Gastroesophageal sphincter (tissue), 3 donors: ENCODE data around the gene IQCM.

ENCODE experiments used
- POLR2A ChIP-seq, 2 donors: fragments of 450-650 bp; IDR thresholded peaks; one replicate each; pipeline ENCODE4 v1.6.1; 2017; ENCODE audit warnings: antibody characterized with exemption in 2 of 2, mild to moderate bottlenecking in 2 of 2, moderate library complexity in 1 of 2
- POLR2AphosphoS5 ChIP-seq: sonication (generic); formaldehyde crosslinking; IDR thresholded peaks from one replicate; pipeline ENCODE4 v1.6.1; 2017; ENCODE audit warnings: antibody characterized with exemption
- TF ChIP-seq, protein P1 (sequence below), 4 experiments: fragments of 200-600 bp in 2 of 4; fragments of 450-650 bp in 2 of 4; sonication (generic) in 1 of 4; IDR thresholded peaks; one replicate each; pipeline ENCODE4 v1.5.1; 2017 to 2019; ENCODE audit warnings: antibody characterized with exemption in 4 of 4, mild to moderate bottlenecking in 2 of 4, moderate library complexity in 2 of 4

DNA sequence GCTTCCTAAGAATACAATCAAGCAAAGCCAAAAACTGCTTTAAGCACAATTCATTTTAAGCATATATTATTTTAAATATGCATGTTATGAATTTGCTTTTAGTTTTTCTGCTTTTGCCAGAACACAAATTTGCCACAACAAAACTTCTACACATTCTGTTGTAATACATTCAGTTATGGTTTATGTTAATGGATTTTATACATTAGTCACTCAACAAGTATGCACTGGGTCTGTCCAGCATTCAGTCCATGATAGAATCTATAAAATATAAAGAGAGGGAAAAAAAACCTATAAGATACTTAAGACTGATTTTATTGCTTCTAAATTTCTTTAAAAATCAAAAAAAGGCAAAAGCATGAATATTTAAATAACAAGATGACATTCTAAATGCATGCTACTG is 22.2 kb downstream of the IQCM start:
- TF ChIP-seq POLR2A (IDR thresholded peaks at IDR 0.05) (no peak), POLR2AphosphoS5 (no peak)
- TF ChIP-seq, protein P1, sequence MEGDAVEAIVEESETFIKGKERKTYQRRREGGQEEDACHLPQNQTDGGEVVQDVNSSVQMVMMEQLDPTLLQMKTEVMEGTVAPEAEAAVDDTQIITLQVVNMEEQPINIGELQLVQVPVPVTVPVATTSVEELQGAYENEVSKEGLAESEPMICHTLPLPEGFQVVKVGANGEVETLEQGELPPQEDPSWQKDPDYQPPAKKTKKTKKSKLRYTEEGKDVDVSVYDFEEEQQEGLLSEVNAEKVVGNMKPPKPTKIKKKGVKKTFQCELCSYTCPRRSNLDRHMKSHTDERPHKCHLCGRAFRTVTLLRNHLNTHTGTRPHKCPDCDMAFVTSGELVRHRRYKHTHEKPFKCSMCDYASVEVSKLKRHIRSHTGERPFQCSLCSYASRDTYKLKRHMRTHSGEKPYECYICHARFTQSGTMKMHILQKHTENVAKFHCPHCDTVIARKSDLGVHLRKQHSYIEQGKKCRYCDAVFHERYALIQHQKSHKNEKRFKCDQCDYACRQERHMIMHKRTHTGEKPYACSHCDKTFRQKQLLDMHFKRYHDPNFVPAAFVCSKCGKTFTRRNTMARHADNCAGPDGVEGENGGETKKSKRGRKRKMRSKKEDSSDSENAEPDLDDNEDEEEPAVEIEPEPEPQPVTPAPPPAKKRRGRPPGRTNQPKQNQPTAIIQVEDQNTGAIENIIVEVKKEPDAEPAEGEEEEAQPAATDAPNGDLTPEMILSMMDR (IDR thresholded peaks at IDR 0.05) = no peak
